NCI-H2029 treated with DMSO at 0.1 percent for 48 hours (cell line): ENCODE data around the gene ENPP3.

ENCODE experiments used
- DNase-seq: peaks from one replicate; lab custom pipeline; 2025; lab: John Stamatoyannopoulos, UW

ENPP3 gene

GRCh38 chr6:131765081-131765803, 128.1 kb downstream of the ENPP3 start:
- DNase-seq, result no peak

- DNase-seq, result no peak
These were observed 128.7 kb downstream of the ENPP3 start for GRCh38 chr6:131765804-131766135.

- DNase-seq, result no peak
These were observed 129.5 kb downstream of the ENPP3 start for GRCh38 chr6:131766631-131767030.

GRCh38 chr6:131768964-131769363, 131.9 kb downstream of the ENPP3 start:
- DNase-seq, result no peak

GRCh38 chr6:131769385-131770141, 132.5 kb downstream of the ENPP3 start:
- DNase-seq, result no peak

GRCh38 chr6:131770776-131771175, 133.7 kb downstream of the ENPP3 start:
- no peak for DNase-seq

- no peak for DNase-seq
These were observed 136.3 kb downstream of the ENPP3 start for GRCh38 chr6:131773284-131773950.

- DNase-seq, result no peak
These were observed 138.8 kb downstream of the ENPP3 start for GRCh38 chr6:131775886-131776285.

- no peak for DNase-seq
These were observed 139.9 kb downstream of the ENPP3 start for GRCh38 chr6:131776985-131777384.

GRCh38 chr6:131778169-131778568, 141.1 kb downstream of the ENPP3 start:
- DNase-seq, result no peak

GRCh38 chr6:131779304-131779703, 142.2 kb downstream of the ENPP3 start:
- DNase-seq, result no peak

- DNase-seq, result no peak
These were observed 143.5 kb downstream of the ENPP3 start for GRCh38 chr6:131780600-131780999.

- DNase-seq, result no peak
These were observed 144.6 kb downstream of the ENPP3 start for GRCh38 chr6:131781687-131782086.

- DNase-seq, result no peak
These were observed 145.7 kb downstream of the ENPP3 start for GRCh38 chr6:131782764-131783163.

- no peak for DNase-seq
These were observed 147.5 kb downstream of the ENPP3 start for GRCh38 chr6:131784561-131784960.

GRCh38 chr6:131787079-131787478, 150.0 kb downstream of the ENPP3 start:
- DNase-seq, result no peak

GRCh38 chr6:131787766-131788712, 150.9 kb downstream of the ENPP3 start:
- no peak for DNase-seq

- no peak for DNase-seq
These were observed 152.1 kb downstream of the ENPP3 start for GRCh38 chr6:131789219-131789618.

- DNase-seq, result no peak
These were observed 154.4 kb downstream of the ENPP3 start for GRCh38 chr6:131791476-131791875.

- DNase-seq, result no peak
These were observed 155.0 kb downstream of the ENPP3 start for GRCh38 chr6:131792091-131792496.

GRCh38 chr6:131795366-131795765, 158.3 kb downstream of the ENPP3 start:
- DNase-seq, result no peak
